ENCODE measurements around the gene FSIP1.

DNA sequence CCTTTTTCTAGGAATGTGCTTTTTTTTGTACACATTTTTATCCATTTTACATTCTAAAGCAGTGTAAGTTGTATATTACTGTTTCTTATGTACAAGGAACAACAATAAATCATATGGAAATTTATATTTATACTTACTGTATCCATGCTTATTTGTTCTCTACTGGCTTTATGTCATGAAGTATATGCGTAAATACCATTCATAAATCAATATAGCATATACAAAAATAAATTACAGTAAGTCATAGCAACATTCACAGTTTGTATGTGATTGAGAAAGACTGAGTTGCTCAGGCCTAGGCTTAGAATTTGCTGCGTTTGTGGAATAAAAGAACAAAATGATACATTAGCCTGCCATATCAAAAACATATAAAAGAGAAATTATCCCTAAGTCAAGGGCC lies 185.3 kb downstream of the FSIP1 start:
- TF ChIP-seq EZH2 (IDR thresholded peaks at IDR 0.05; ENCODE audit: borderline replicate concordance, low read length) = no peak
- TF ChIP-seq, protein P1, sequence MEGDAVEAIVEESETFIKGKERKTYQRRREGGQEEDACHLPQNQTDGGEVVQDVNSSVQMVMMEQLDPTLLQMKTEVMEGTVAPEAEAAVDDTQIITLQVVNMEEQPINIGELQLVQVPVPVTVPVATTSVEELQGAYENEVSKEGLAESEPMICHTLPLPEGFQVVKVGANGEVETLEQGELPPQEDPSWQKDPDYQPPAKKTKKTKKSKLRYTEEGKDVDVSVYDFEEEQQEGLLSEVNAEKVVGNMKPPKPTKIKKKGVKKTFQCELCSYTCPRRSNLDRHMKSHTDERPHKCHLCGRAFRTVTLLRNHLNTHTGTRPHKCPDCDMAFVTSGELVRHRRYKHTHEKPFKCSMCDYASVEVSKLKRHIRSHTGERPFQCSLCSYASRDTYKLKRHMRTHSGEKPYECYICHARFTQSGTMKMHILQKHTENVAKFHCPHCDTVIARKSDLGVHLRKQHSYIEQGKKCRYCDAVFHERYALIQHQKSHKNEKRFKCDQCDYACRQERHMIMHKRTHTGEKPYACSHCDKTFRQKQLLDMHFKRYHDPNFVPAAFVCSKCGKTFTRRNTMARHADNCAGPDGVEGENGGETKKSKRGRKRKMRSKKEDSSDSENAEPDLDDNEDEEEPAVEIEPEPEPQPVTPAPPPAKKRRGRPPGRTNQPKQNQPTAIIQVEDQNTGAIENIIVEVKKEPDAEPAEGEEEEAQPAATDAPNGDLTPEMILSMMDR (conservative IDR thresholded peaks at IDR 0.05 in 1 of 2, IDR thresholded peaks at IDR 0.05 in 1 of 2; ENCODE audit: extremely low read depth in 1 of 2, insufficient read depth in 1 of 2, low read depth in 1 of 2, low read length in 2 of 2) = no peak

Measured in mammary epithelial cell (primary cell).